HepG2 (cell line): ENCODE data around the gene SAMD4B. TPM values are rescaled to one million over a fixed set of nuclear protein-coding genes. Genes with fewer than 3 reads are reported as not detected.

ENCODE experiments used
- ATAC-seq: fragments of 200-7000 bp; cut with Tn5 transposase; 3 replicates; pipeline ENCODE4 v1.9.1; 2020; ENCODE audit warnings: mild to moderate bottlenecking, moderate library complexity
- BruUV-seq: library from RNA; stranded (reverse); fragments of 400-500 nt; replicated peaks from 2 replicates; lab custom pipeline; 2021; lab: Mats Ljungman, UMichigan
- CTCF ChIA-PET: fragments of 300-600 bp; formaldehyde crosslinking; extraction: SDS; loops from one replicate; lab custom pipeline; 2021; ENCODE audit warnings: low total read pairs, inconsistent platforms, low intra/inter-chr PET ratio; lab: Yijun Ruan, JAX
- POLR2A ChIA-PET: fragments of 350-600 bp; sonication (Branson Sonifier 250); formaldehyde crosslinking; loops from one replicate; lab custom pipeline; 2020; ENCODE audit warnings: antibody characterized with exemption, inconsistent platforms; lab: Yijun Ruan, JAX
- DNase-seq: peaks from one replicate; pipeline ENCODE4 v3.0.0-alpha.2; 2015; ENCODE audit warnings: low spot score
- FAIRE-seq: peaks from 3 replicates; lab custom pipeline; 2011; peaks lifted over from hg19 to GRCh38; lab: Jason Lieb, UNC
- H2AFZ ChIP-seq: one replicate; pipeline ENCODE4 v1.6.1; 2011; ENCODE audit warnings: low read length, inconsistent platforms
- H3K27ac ChIP-seq: fragments of 300-600 bp; 3 replicates; pipeline ENCODE4 v1.8.0; 2011; ENCODE audit warnings: mixed run types, mild to moderate bottlenecking, mixed read lengths, low read length, inconsistent platforms; ENCODE audit not compliant: insufficient read depth; ENCODE audit errors: extremely low read length
- H3K27me3 ChIP-seq, 2 experiments: fragments of 200-600 bp in 1 of 2; 2 replicates in 1 of 2; 3 replicates in 1 of 2; pipeline versions ENCODE4 v1.6.0 to v1.8.0; 2011; ENCODE audit warnings: low read length in 2 of 2, mild to moderate bottlenecking in 2 of 2, moderate library complexity in 2 of 2, inconsistent platforms in 1 of 2; ENCODE audit not compliant: insufficient read depth in 2 of 2, control insufficient read depth in 1 of 2
- H3K36me3 ChIP-seq, 2 experiments: fragments of 200-600 bp in 1 of 2; replicated peaks in 1 of 2; 2 replicates in 1 of 2; 3 replicates in 1 of 2; pipeline versions ENCODE4 v1.5.1 to v1.8.0; 2011; ENCODE audit warnings: low read length in 2 of 2, inconsistent platforms in 1 of 2; ENCODE audit not compliant: insufficient read depth in 2 of 2, control insufficient read depth in 1 of 2
- H3K4me1 ChIP-seq: 2 replicates; pipeline ENCODE4 v1.5.1; 2012; ENCODE audit warnings: low read length, inconsistent platforms; ENCODE audit not compliant: insufficient read depth
- H3K4me2 ChIP-seq: 2 replicates; pipeline ENCODE4 v1.6.0; 2011; ENCODE audit warnings: low read depth, low read length, inconsistent platforms
- H3K4me3 ChIP-seq, 3 experiments: fragments of 200-600 bp in 1 of 3; sonication (generic), shearing (Covaris generic) in 1 of 3; replicated peaks in 1 of 3; 2 replicates each; pipeline ENCODE4 v1.5.1; 2011 to 2016; ENCODE audit warnings: low read length in 3 of 3, inconsistent platforms in 2 of 3, low read depth in 2 of 3, mild to moderate bottlenecking in 2 of 3, control low read depth in 1 of 3, mixed read lengths in 1 of 3; ENCODE audit not compliant: insufficient read depth in 1 of 3
- H3K79me2 ChIP-seq: one replicate; pipeline ENCODE4 v1.6.1; 2011; ENCODE audit warnings: low read length, inconsistent platforms; ENCODE audit not compliant: insufficient read depth
- H3K9ac ChIP-seq: 2 replicates; pipeline ENCODE4 v1.6.0; 2011; ENCODE audit warnings: mild to moderate bottlenecking, low read depth, low read length, inconsistent platforms; ENCODE audit not compliant: insufficient read depth
- H3K9me3 ChIP-seq: 2 replicates; pipeline ENCODE4 v1.5.1; 2012; ENCODE audit warnings: mild to moderate bottlenecking, low read length
- H4K20me1 ChIP-seq: 2 replicates; pipeline ENCODE4 v1.6.0; 2011; ENCODE audit warnings: inconsistent platforms, mild to moderate bottlenecking, low read length, moderate library complexity; ENCODE audit not compliant: insufficient read depth
- AFF4 ChIP-seq: sonication (generic); formaldehyde crosslinking; IDR thresholded peaks from 2 replicates; pipeline ENCODE4 v1.4.0; 2020; ENCODE audit warnings: missing genetic modification reagents
- ATF7 ChIP-seq, 2 experiments: fragments of 450-650 bp in 1 of 2; sonication (generic) in 1 of 2; formaldehyde crosslinking in 1 of 2; IDR thresholded peaks; 2 replicates each; pipeline versions ENCODE4 v1.4.0 to v1.6.1; 2016 to 2020; ENCODE audit warnings: antibody characterized with exemption in 1 of 2, mild to moderate bottlenecking in 1 of 2, missing genetic modification reagents in 1 of 2
- RFXAP ChIP-seq: sonication (generic); formaldehyde crosslinking; IDR thresholded peaks from 2 replicates; pipeline ENCODE4 v1.4.0; 2020; ENCODE audit warnings: missing genetic modification reagents, borderline replicate concordance
- SMAD1 ChIP-seq: sonication (generic); formaldehyde crosslinking; IDR thresholded peaks from 2 replicates; pipeline ENCODE4 v1.4.0; 2020; ENCODE audit warnings: missing genetic modification reagents, low read depth, mild to moderate bottlenecking, borderline replicate concordance
- SMC3 ChIP-seq: IDR thresholded peaks from 2 replicates; pipeline ENCODE4 v1.6.1; 2011; ENCODE audit warnings: low read length, improper control_type of control experiment
- SOX5 ChIP-seq: IDR thresholded peaks from 2 replicates; pipeline ENCODE4 v1.6.1; 2016; ENCODE audit warnings: borderline replicate concordance
- TIGD3 ChIP-seq: sonication (generic); formaldehyde crosslinking; IDR thresholded peaks from 2 replicates; pipeline ENCODE4 v1.5.1; 2020; ENCODE audit warnings: mild to moderate bottlenecking, missing genetic modification reagents, borderline replicate concordance
- ZC3H4 ChIP-seq: sonication (generic); formaldehyde crosslinking; IDR thresholded peaks from 2 replicates; pipeline ENCODE4 v1.4.0; 2020; ENCODE audit warnings: missing genetic modification reagents, borderline replicate concordance
- ZHX1 ChIP-seq: sonication (generic); formaldehyde crosslinking; IDR thresholded peaks from 2 replicates; pipeline ENCODE4 v1.8.1; 2022; ENCODE audit warnings: low read depth, mild to moderate bottlenecking, missing genetic modification reagents
- ZNF772 ChIP-seq: sonication (generic); formaldehyde crosslinking; IDR thresholded peaks from 2 replicates; pipeline ENCODE4 v1.5.0; 2020; ENCODE audit warnings: mild to moderate bottlenecking, missing genetic modification reagents
- WGBS: methylation state at CpG from one replicate; pipeline ENCODE4 v1.1.6; 2017; ENCODE audit warnings: low lambda C conversion rate; 5-methylcytosine and 5-hydroxymethylcytosine counted together
- in situ Hi-C: cut with HindIII; loops from 2 replicates; pipeline ENCODE4 v1.10.0; 2017; ENCODE audit warnings: low pct_unique_long_range_greater_than_20kb; ENCODE audit not compliant: extremely low pct_ligation_motif_present
- intact Hi-C: fragments of 100-400 bp; cut with micrococcal nuclease; formaldehyde crosslinking; loops from one replicate; pipeline ENCODE4 v1.10.0; 2022; ENCODE audit not compliant: unreplicated experiment
- polyA plus RNA-seq, 8 experiments: library from polyadenylated mRNA; depleted of rRNA in 3 of 8; stranded (reverse) in 7 of 8; unstranded in 1 of 8; fragments of >200 nt; fragmentation: Illumina TruSeq in 4 of 8; extraction: Trizol in 4 of 8; gene quantifications; 2 replicates each; pipeline versions ENCODE4 v1.2.1 to v1.2.3, GENCODE V29; 2011 to 2016; ENCODE audit warnings: low read depth in 4 of 8, missing spikeins in 1 of 8, mixed read lengths in 1 of 8; ENCODE audit not compliant: insufficient read depth in 1 of 8
- total RNA-seq, 5 experiments: library from RNA; depleted of rRNA; stranded (reverse); fragments of >200 nt; fragmentation: Illumina TruSeq; extraction: Trizol; gene quantifications; 2 replicates each; pipeline ENCODE4 v1.2.3, GENCODE V29; 2016; ENCODE audit warnings: low read depth in 1 of 5
- TF ChIP-seq, protein P1 (sequence below): sonication (generic); formaldehyde crosslinking; IDR thresholded peaks from 2 replicates; pipeline ENCODE4 v1.8.1; 2023; ENCODE audit warnings: missing genetic modification reagents, inconsistent platforms, borderline replicate concordance

SAMD4B gene
- total and polyA plus RNA-seq, 2 of the 13 experiments (the other 11 are each of a cell fraction or from before 2014, with no cell fraction given), result 26.0 to 31.8 TPM

DNA sequence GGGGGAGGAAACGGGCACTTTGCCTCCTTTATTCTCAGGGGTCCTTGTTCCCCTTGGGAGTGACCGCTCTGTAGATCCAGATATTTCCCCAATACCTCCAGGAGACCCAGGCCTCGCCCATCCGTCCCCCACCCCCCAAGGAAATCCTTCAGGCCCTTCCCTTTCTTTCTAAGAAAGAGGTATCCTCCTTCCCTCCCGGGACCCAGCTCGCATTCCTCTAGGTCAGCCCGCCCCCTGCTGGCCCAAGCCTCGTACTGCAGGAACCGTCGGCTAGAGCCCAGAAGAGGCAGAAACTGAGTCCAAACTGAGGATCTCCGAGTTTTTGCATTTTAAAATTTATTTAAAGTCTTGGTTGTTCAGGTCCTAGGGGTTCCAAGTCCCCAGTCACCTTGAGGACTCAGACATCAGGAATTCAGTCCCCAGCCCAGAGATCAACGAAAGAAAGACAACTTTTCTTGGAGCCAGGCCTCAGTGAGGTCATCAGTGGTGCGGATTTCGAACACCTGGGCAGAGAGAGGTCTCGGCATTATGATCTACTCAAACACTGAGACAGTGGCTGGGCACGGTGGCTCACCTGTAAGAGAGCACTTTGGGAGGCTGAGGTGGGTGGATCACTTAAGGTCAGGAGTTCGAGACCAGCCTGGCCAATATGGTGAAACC is 14.0 kb upstream of the SAMD4B start (continued):
- TF ChIP-seq SMC3 (peak; percentile 72), ATF7 (IDR thresholded peaks at IDR 0.05) (no peak), ATF7 (CRISPR knock-in tag; IDR thresholded peaks at IDR 0.05) (no peak), RFXAP (no peak), SMAD1 (CRISPR knock-in tag) (0 out of 2 replicates have a peak, but pooled peaks have one; percentile 35), TIGD3 (CRISPR knock-in tag) (no peak)
- TF ChIP-seq, protein P1, sequence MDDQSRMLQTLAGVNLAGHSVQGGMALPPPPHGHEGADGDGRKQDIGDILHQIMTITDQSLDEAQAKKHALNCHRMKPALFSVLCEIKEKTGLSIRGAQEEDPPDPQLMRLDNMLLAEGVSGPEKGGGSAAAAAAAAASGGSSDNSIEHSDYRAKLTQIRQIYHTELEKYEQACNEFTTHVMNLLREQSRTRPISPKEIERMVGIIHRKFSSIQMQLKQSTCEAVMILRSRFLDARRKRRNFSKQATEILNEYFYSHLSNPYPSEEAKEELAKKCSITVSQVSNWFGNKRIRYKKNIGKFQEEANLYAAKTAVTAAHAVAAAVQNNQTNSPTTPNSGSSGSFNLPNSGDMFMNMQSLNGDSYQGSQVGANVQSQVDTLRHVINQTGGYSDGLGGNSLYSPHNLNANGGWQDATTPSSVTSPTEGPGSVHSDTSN, result no peak

DNA sequence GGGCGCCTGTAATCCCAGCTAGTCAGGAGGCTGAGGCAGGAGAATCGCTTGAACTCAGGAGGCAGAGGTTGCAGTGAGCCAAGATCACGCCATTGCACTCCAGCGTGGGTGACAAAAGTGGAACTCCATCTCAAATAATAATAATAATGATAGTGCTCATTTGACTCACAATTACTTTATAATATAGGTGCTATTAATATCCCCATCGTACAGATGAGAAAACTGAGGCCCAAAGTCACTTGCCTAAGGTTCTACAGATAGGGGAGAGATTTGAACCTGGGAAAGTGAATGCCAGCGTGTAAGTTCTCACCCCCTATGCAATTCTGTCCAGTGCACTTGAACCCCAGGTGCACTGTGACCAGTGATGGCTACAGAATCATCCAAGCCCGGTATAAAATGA is 12.3 kb upstream of the SAMD4B start:
- 67% methylated on average over 7 of the region's 7 CpGs for WGBS
- TF ChIP-seq SOX5 (CRISPR knock-in tag) (no peak), ZHX1 (CRISPR knock-in tag) (no peak), ZC3H4 (CRISPR knock-in tag) (no peak), ZNF772 (CRISPR knock-in tag) (no peak), AFF4 (no peak)

More for the DNA sequence above, 12.3 kb upstream of the SAMD4B start:
- Histone ChIP-seq H2AFZ (no peak overlapping the region), H3K27ac (no peak overlapping the region), H3K4me1 (peaks cover 39% of the 10 kb centered on the region), H3K4me3 (no peak overlapping the region), H3K36me3 (no peaks in the 10 kb centered on the region), H3K9ac (no peak overlapping the region), H3K4me2 (no peak overlapping the region), H3K9me3 (no peaks in the 10 kb centered on the region), H3K27me3 (no peaks in the 10 kb centered on the region), H4K20me1 (no peaks in the 10 kb centered on the region), H3K79me2 (no peaks in the 10 kb centered on the region)
- CTCF ChIA-PET, result no interaction called here
- in situ Hi-C loops (loop anchor here (5.0 kb wide), 2 partner anchors 118 to 208 kb away; no protein-coding TSS in a partner anchor), intact Hi-C loops (loop anchor here (5.0 kb wide), 1 partner anchor 118 kb away; no protein-coding TSS in a partner anchor)
- BruUV-seq, result no TSS peak
- ATAC-seq, result no peak
- POLR2A ChIA-PET, result no interaction called here
- no peak for FAIRE-seq
- DNase-seq, result no peak
